ENCODE results near the gene MSL3B.

MSL3B gene

GRCh38 chr2:233852056-233852455, 16.1 kb downstream of the MSL3B start:
- H3K27ac ChIP-seq, result no peak overlapping the region
- no peaks in the 10 kb centered on the region for H3K9me3 ChIP-seq
- no peak overlapping the region for H3K4me3 ChIP-seq
- TF ChIP-seq CTCF (IDR thresholded peaks at IDR 0.05) (no peak), POLR2A (IDR thresholded peaks at IDR 0.05) (no peak)
- H3K4me1 ChIP-seq, result peaks cover 0 to 11% (median 4%) of the 10 kb centered on the region in 4 donors
- peak in 1 of 3 donors; percentile 24 for DNase-seq
- no peaks in the 10 kb centered on the region for H3K27me3 ChIP-seq
- no peaks in the 10 kb centered on the region for H3K36me3 ChIP-seq

- H3K27ac ChIP-seq, result no peak overlapping the region
- H3K9me3 ChIP-seq, result no peaks in the 10 kb centered on the region
- no peak for TF ChIP-seq POLR2A (IDR thresholded peaks at IDR 0.05)
- no peak for TF ChIP-seq CTCF (IDR thresholded peaks at IDR 0.05)
- no peak overlapping the region for H3K4me3 ChIP-seq
- H3K36me3 ChIP-seq, result no peaks in the 10 kb centered on the region
- peaks cover 0 to 11% (median 4%) of the 10 kb centered on the region in 4 donors for H3K4me1 ChIP-seq
- H3K27me3 ChIP-seq, result no peaks in the 10 kb centered on the region
- no peak for DNase-seq
These were observed 17.0 kb downstream of the MSL3B start for GRCh38 chr2:233851169-233851568.

GRCh38 chr2:233850745-233851144, 17.4 kb downstream of the MSL3B start:
- TF ChIP-seq CTCF (IDR thresholded peaks at IDR 0.05), result no peak
- TF ChIP-seq POLR2A (IDR thresholded peaks at IDR 0.05), result no peak
- no peaks in the 10 kb centered on the region for H3K9me3 ChIP-seq
- H3K4me1 ChIP-seq, result peaks cover 0 to 11% (median 4%) of the 10 kb centered on the region in 4 donors
- DNase-seq, result no peak
- H3K27ac ChIP-seq, result no peak overlapping the region
- no peak overlapping the region for H3K4me3 ChIP-seq
- no peaks in the 10 kb centered on the region for H3K27me3 ChIP-seq
- H3K36me3 ChIP-seq, result no peaks in the 10 kb centered on the region

GRCh38 chr2:233849607-233850271, 18.4 kb downstream of the MSL3B start:
- Histone ChIP-seq H3K9me3 (no peaks in the 10 kb centered on the region), H3K4me3 (no peak overlapping the region), H3K27me3 (no peaks in the 10 kb centered on the region), H3K27ac (no peak overlapping the region), H3K4me1 (peaks cover 0 to 11% (median 4%) of the 10 kb centered on the region in 4 donors), H3K36me3 (no peaks in the 10 kb centered on the region)
- TF ChIP-seq POLR2A (IDR thresholded peaks at IDR 0.05) (no peak), CTCF (IDR thresholded peaks at IDR 0.05) (no peak)
- peak in 1 of 3 donors; percentile 13 for DNase-seq

- Histone ChIP-seq H3K27me3 (no peaks in the 10 kb centered on the region), H3K27ac (no peak overlapping the region), H3K4me3 (no peak overlapping the region), H3K36me3 (no peaks in the 10 kb centered on the region), H3K4me1 (peaks cover 0 to 2% (median 0%) of the 10 kb centered on the region in 4 donors), H3K9me3 (no peaks in the 10 kb centered on the region)
- peak in 1 of 3 donors; percentile 9 for DNase-seq
- no peak for TF ChIP-seq POLR2A (IDR thresholded peaks at IDR 0.05)
- no peak for TF ChIP-seq CTCF (IDR thresholded peaks at IDR 0.05)
These were observed 19.9 kb downstream of the MSL3B start for GRCh38 chr2:233848276-233848675.

All from Peyer's patch (tissue), 4 donors.